EH (cell line): Measurements from ENCODE around the gene DECR2.
"Not testable (repeated sequence)": the region's sequence is repeated elsewhere in the genome, so short reads cannot be mapped to it uniquely, and the experiment has no call there.

ENCODE experiments used
- DNase-seq: peaks from one replicate; pipeline ENCODE4 v3.0.0-alpha.2; 2015; ENCODE audit warnings: low read depth

DECR2 gene

DNA sequence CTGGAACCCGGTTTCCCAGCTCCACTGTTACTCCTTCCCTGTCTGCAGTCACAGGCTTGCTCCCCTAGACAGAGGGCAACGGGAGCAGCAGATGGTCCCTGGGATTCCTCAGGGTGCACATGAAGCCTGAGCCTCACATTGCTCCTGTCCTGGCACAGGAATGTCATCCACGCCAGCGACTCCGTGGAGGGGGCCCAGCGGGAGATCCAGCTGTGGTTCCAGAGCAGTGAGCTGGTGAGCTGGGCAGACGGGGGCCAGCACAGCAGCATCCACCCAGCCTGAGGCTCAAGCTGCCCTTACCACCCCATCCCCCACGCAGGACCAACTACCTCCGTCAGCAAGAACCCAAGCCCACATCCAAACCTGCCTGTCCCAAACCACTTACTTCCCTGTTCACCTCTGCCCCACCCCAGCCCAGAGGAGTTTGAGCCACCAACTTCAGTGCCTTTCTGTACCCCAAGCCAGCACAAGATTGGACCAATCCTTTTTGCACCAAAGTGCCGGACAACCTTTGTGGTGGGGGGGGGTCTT is 1.6 kb upstream of the DECR2 start:
- DNase-seq, result no peak

DNA sequence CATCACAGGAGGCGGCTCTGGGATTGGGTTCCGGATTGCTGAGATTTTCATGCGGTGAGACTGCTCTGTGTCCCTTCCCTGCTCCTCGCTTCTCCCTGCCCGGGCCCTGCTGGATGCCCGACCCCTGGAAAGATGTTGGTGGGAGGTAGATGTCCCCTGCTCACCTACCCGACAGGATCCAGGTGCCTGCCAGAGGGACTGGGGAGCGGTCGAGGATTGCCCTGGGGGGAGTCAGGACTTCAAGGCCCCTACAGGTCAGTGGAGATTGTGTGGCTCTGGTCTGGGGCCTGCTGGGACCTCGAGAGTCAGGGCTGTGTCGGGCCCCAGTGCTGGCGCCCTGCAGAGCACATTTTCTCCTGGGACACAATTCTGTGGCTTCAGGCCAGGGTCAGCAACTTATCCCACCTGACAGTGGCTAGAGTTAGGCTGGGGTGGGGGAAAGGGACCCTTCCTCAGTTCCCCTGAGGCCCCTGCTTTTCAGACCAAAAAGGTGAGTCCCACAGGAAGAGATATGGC is 3.3 kb downstream of the DECR2 start:
- no peak for DNase-seq

DNA sequence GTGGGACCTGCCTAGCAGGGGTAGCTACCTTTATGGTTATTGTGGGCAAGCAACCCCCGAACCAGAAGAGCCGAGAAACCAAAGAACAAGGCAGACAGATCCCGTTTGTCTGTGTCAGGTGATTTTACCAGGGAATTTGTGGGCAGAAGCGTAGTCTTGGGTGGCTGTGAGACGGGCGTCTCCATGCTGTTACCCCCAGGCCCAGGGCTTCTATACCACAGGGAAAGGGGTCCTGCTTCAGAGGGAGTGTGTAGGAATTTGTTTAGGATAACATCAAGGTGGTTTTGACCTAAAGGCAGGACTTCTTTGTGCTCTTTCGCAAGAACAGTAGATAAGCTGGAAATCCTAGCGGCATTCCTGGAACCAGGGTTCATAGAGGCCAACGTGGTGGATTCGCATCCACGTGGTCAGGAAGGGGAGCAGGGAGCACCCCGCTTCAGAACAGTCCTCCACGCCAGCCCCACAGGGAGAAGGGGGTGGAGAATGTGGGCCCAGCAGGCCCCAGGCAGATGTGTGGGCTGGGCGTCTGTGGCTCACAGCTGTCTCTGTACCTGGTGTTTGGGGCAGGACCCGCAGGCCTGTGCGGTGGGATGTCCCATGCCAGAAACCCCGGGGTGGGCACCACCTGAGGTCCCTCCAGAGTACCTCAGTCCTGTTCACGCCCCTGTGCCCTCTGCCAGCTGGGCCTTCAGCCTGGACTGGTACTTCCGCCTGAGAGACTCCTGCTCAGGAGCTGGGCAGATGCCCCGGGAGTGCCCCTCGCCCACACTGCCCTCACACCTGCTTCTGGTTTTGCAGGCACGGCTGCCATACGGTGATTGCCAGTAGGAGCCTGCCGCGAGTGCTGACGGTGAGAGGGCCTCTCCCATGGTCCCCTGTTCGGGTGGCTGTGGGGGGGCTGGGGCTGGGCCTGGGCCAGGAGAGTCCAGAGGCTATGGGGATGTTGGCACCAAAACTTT is 4.1 kb downstream of the DECR2 start:
- DNase-seq, result no peak

DNA sequence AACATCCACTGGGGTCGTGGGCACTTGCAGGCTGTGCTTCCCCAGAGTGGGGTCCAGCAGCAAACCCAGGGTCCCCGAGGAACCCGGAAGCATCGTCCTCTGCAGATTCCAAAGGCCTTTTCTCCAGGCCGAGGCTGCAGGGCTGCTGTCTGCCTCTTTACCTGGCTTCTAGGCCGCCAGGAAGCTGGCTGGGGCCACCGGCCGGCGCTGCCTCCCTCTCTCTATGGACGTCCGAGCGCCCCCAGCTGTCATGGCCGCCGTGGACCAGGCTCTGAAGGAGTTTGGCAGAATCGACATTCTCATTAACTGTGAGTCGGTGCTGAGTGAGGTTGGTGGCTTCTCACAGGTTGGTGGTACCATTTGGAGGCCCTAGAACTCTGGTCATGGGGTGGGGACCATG is 5.6 kb downstream of the DECR2 start:
- DNase-seq, result no peak

DNA sequence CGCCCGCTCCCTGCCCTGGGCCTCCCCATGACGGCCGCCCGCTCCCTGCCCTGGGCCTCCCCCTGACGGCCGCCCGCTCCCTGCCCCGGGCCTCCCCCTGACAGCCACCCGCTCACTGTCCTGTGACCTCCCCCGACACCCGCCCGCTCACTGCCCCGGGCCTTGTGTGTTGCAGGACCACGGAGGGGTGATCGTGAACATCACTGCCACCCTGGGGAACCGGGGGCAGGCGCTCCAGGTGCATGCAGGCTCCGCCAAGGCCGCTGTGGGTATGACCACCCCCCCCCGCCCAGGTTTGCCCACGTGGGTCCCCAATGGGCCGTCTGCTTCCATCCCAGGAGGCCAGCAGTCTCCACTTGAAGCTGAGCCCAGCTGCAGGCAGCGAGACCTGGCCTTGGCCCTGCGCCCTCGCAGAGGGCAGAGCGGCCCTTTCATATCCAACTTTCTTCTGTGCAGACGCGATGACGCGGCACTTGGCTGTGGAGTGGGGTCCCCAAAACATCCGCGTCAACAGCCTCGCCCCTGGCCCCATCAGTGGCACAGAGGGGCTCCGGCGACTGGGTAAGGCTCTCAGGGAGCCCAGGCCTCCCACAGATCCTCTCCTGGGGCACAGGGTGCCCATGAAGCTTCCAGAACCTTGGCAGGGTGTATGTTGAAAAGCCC is 9.0 kb downstream of the DECR2 start:
- DNase-seq, result no peak

DNA sequence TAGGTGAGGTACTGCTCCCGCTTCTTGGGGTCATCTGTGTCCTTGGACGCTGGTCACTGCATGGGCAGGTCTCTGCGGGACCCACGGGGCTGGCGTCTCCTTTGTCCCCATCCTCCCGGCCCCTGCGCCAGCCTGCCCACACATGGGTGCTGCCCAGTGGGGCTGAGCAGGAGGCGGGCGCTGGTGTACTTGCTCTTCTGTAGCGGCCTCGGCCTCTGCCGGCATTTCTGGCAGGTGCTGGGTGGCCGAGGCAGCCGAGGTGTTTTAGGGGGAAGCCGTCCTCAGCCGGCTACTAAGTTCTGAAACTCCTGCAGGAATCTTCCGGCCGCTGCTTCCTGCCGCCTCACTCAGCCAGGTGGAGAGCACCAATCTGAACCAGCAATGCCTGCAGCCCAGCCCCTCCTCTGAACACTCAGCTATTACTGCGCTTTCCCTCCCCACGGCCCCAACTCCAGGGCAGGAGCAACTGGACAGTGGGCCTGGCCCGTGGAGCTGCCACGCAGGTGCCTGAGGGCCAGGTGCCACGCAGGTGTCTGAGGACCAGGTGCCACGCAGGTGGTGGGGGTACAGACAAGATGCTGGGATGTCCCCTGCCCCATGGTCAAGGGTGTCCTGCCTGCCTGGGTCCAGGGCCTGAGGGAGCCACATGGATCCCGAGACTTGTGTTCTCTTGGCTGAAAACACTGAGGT is 10.0 kb downstream of the DECR2 start:
- DNase-seq, result no peak

DNA sequence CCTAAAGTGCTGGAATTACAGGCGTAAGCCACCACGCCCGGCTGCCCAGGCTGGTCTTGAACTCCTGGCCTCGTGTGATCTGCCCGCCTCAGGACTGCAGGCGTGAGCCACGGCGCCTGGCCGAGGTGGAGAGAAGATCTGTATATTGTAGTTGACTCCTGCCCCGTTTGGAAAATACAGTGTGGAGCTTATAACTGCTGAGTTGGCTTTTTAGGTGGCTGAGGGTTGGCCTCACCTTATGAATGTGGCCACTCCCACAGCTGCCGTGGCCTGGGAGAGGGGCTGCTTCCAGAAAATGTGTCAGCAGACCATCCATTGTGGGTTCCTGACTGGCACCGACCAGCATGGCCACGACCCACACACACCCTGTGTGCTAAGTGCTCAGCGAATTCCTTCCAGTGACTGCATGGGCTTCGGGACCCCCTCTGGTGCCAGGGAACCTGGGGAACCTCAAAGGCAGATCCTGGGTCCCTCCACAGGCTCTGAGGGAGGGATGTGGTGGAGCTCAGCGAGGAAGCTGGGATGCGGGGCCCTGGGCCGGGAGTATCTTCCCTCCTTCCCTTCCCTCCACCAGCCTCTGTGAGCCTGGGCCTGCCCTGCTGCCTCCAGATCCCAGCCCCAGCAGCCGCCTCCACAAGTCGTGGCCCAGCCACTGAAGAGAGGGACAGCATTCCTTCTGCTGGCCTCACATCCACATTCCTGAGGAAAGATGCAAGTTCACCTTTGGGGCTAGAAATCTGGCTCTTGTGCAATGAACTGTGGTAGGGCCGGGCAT is 12.9 kb downstream of the DECR2 start:
- DNase-seq, result peak; percentile 46

DNA sequence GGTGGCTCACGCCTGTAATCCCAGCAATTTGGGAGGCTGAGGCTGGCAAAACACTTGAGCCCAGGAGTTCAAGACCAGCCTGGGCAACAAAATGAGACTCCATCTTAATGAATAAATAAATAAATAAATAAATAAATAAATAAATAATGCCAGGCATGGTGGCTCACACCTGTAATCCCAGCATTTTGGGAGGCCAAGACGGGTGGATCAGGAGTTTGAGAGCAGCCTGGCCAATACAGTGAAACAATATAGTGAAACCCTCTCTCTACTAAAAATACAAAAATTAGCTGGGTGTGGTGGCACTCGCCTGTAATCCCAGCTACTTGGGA is 13.4 kb downstream of the DECR2 start:
- DNase-seq, result not testable (repeated sequence)

DNA sequence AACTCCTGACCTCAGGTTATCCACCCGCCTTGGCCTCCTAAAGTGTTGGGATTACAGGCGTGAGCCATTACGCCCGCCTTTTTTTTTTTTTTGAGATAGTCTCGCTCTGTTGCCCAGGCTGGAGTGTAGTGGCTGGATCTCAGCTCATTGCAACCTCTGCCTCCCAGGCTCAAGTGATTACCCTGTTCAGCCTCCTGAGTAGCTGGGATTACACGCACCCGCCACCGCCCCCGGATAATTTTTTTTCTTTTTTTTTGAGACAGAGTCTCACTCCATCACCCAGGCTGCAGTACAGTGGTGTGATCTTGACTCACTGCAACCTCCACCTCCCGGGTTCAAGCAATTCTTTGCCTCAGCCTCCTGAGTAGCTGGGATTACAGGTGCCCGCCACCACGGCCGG is 20.5 kb downstream of the DECR2 start:
- not testable (repeated sequence) for DNase-seq

DNA sequence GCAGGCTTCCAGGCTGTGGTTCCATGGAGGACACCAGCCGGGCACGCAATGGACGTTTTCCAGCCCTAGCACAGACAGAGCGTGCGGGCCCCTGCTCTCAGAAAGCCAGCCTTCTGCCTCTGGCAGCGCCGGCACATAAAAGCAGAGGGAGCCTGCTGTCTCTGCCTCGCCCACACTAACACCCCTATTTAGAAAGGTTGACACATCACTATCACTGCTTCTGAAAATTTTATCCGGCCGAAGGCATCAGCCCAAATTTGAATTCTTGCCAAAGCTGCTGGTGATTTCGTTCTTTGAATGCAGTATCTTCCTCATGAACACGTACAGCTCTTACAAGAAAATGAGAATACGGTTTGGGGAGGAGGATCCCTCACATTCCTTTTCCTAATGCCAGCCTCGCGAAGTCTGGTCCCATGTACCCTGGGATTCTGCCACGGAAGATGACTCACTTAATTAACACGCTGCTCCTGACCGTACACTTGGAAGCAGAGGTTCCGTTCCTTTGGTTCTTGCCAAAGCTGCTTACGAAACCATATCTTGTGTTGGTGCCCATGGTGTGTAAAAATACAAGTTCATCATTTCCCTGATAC is 22.4 kb downstream of the DECR2 start:
- DNase-seq, result peak; percentile 99

DNA sequence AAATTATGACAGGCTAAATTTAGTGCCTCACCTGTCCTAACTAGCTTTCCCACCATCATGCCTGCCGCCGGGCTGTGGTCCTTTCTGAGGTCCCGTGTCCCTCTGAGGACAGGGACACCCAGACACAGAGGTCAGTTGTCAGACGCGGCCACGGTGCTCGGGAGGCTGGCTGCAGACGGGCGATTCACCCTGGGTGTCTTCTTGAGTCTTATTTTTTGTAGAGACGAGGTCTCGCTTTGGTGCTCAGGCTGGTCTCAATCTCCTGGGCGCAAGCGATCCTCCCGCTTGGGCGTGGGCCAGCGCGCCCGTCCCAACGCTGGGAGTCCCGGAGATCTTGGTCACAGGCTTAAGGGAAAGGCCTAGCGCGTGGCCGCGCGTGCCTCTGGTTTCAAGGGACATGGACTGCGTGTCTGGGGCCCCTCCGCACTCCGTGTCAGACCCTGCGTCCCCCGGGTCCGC is 23.0 kb downstream of the DECR2 start:
- DNase-seq, result no peak

DNA sequence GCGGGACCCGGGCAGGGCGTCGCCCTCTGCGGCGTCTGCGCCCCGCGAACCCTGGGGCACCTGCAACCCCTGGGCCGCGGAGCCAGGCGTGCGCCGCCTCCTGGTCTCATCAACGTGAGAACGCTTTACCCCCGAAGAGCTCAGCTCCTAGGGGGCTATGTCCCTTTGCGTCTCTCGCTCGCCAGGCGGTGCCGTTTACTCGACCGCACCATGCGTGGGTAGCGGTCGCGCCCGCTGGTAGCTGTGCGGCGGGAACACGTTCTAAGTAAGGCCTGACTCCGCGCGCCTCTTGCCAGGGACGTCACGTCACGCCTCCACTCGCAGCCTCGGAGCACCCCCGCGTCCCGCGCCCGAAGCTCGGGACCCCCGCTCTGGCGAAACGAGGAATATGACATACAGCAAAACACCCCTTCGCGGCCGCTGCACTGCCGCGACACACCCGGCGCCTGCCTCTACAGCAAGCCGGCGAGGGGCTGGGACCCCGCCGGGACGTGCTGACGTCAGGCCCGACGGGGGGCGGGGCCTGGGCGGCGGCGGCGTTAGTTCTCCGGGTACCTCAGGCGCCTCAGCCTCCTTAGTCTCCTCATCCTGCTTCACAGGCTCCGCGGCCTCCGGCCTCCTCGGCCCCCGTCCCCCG is 23.5 kb downstream of the DECR2 start, which contains the start of gene RAB11FIP3:
Gene RAB11FIP3, plus strand, starts transcription at position 568 of the 637 bp plus-strand sequence. CDS start 358 bp downstream, outside the sequence.
- DNase-seq, result peak; percentile 82

DNA sequence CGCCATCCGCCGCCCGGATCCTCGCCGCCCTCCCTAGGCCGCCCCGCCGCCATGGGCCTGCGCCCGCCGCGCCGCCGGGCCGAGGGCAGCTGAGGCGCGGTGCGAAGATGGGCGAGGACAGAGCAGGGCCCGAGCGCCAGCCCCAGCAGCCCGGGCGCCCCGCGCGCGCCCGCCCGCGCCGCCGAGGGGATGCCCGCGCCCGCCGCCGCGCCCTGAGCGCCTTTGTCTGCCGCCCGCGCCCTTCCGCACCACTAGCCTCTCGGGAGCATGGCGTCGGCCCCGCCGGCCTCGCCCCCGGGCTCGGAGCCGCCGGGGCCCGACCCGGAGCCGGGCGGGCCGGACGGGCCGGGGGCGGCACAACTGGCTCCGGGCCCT is 24.0 kb downstream of the DECR2 start:
- no peak for DNase-seq

DNA sequence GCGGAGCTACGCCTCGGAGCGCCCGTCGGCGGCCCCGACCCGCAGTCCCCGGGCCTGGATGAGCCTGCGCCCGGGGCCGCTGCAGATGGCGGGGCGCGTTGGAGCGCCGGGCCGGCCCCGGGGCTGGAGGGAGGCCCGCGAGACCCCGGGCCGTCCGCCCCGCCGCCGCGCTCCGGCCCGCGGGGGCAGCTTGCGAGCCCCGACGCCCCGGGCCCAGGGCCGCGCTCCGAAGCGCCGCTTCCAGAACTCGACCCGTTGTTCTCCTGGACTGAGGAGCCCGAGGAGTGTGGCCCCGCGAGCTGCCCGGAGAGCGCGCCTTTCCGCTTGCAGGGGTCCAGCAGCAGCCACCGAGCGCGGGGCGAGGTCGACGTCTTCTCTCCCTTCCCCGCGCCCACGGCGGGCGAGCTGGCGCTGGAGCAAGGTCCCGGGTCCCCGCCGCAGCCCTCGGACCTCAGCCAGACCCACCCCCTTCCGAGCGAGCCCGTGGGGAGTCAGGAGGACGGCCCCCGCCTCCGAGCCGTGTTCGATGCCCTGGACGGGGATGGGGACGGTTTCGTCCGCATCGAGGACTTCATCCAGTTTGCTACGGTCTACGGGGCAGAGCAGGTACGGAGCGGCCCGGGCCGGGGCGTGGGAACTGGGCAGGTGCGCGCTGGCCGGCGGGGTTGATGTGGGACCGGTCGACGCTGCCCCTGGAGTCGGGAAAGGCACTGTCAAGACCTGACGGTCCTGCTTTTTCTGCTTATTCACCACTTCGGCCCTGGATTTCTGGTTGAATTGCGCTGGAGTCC is 24.6 kb downstream of the DECR2 start:
- peak; percentile 15 for DNase-seq

DNA sequence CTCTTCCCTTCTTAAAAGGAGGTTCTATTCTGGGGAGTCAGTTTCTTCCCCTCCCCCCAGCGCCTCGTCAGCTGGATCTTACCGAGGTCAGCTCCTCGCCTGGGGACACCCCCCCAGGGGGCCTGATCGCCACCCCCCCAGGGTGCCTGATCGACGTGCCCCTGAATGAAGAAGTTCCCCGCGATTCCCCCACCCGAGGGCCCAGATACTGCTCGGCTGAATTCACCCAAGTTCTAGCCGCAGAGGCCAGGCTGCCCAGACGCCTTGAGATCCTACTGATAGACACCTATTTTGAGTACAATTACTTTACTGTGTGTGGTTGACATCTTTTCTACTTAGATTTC is 25.2 kb downstream of the DECR2 start:
- DNase-seq, result peak; percentile 22

DNA sequence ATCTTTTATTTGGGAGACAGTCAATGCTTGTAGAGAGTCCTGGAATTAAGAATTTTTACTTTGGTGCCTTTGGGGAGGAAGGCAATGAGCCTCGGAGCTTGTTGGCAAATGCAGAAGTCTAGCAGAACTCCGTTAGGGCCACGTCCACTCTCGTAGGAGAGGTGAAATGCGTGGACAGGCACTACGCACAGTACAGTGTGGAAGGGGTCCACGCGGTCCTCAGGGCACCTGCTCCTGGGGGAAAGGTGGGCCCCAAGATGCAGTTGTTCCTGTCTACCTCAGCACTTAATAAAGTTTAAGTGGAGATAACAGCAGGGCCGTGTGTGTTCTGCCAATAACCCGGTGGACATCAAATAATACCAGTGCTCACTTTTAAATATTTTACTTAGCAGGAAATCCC is 25.6 kb downstream of the DECR2 start:
- DNase-seq, result no peak

DNA sequence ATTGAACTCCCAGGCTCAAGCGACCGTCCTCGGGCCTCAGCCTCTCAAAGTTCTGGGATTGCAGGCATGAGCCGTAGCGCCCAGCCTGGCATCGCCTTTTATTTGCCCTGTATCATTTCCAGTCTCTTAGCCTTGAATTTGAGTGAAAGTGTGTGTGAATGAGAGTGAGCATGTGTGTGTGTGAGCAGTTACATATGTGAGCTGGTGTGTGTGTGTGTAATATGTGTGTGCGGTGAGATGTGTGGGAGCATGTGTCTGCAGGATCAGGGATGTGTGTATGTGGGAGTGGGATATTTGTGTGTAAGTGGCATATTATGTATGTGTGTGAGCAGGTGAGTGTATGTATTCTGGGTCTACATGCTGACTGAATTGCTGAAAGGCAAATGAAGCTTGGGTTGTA is 29.2 kb downstream of the DECR2 start:
- DNase-seq, result no peak

DNA sequence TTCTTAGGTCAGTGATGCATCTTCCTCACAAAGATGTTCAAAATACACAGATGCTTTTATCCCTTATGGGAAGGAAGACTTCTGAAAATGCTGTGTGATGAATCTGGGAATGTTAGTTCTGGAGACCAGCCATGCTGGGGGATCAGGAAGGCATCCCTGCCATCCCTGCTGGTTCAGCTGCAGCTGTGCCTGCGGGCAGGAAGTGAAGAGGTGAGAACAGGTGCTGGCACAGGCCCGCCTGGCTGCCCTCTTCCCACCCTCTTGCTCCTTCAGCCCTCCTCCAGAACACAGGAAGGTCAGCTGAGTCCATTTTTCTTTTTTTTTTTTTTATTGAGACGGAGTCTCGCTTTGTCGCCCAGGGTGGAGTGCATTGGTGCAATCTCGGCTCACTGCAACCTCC is 38.9 kb downstream of the DECR2 start:
- DNase-seq, result peak; percentile 27

DNA sequence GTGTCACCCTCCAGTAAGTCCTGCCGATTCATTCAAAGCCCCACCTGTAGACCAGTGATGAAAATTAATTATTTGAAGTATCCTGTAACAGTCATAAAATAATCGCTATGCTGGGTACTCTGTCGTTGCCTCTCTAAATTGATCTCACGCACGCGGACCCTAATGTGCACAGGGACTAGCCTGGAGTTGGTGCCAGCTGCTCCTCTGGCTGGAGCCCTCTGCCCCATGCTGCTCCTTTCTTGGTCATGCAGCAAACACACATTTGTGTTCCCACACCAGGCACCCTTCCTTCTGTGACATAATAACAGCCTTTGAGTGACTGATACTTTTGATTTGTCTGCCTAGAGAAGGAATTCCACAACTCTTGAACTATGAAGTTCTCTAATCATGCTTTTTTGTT is 39.8 kb downstream of the DECR2 start:
- DNase-seq, result no peak

DNA sequence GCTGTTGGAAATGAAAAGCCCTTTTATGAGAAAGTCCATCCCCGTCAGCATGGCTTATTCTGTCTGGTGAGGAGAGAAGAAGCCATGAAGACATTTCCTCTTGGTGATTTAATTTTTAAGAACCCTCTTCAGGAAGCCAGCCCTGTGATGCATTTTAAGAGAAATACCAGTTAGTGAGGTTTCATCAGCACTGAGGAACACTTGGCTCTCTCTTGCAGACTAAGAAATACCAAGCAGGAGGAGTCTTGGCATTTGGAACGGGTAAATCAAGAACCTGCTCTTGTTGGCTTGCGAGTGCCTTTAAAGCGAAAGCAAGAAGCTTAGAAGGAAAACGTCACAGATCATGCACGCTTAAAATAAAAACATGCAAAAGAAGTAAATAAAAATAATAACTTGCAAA is 41.3 kb downstream of the DECR2 start:
- no peak for DNase-seq
